ENCODE results near the gene MTO1.

GRCh38 chr6:73525546-73526330 is 64.2 kb downstream of the MTO1 start:
- no peak for TF ChIP-seq CTCF (conservative IDR thresholded peaks at IDR 0.05; ENCODE audit: low read length)
- no peak for TF ChIP-seq EZH2phosphoT487 (IDR thresholded peaks at IDR 0.05; ENCODE audit: borderline replicate concordance, low read depth, low read length)
